T-helper 9 cell (primary cell): ENCODE measurements around the gene FMN1.

Experiments
- DNase-seq: peaks from one replicate; pipeline ENCODE4 v3.0.0-alpha.2; 2020

The FMN1 gene

DNA sequence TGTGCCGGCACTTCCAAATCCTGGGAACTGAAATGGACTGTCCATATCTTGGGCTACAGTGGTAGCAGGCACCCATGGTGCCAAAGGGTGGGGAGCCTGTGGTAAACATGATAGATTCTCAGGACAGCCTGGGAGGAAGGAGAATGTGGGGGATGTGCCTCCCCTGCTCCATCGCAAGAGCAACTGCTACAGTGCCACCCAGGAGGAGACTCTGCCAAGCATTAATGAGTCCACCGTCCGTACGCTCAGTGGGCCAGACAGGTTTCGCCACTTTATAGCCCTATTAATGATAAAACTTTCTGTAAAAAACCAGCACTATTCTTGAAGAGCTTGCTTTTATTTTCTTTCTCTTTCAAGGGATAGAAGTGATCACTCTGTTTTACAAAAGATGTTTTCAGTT is 75.2 kb downstream of the FMN1 start:
- DNase-seq, result no peak

GRCh38 chr15:33116198-33116597 is 78.3 kb downstream of the FMN1 start:
- no peak for DNase-seq

DNA sequence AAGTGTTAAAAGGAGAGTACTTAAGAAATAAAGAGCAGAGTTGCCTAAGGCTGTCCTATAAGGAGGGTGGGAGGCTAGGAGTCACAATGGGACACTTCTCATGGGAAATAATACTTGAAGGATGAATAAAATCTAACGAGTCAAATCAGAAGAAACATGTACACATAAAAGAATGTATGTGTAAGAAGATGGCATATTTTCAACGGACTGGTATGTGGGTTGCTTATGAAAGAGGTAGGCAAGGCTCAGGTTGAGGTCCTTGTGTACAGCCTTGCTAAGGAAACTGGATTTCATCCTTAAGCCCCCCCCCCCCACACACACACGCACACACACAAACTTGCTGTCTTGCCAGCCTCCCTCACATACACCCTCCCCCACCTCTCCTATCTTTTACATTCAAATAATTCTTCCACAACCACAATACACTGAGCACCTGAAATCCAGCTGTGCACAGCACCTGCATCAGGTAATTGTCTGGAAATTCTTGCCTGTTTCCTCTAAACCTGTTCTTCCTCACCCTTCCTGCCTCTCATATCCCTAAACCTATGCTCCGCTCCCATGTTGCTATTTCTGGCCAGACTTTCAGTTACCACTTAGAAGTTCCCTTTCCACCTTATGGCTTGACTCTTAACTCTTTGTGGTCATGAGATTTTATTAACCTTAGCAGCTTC is 79.2 kb downstream of the FMN1 start:
- DNase-seq, result no peak

- DNase-seq, result no peak
These were observed 80.2 kb downstream of the FMN1 start for GRCh38 chr15:33114374-33114717.

DNA sequence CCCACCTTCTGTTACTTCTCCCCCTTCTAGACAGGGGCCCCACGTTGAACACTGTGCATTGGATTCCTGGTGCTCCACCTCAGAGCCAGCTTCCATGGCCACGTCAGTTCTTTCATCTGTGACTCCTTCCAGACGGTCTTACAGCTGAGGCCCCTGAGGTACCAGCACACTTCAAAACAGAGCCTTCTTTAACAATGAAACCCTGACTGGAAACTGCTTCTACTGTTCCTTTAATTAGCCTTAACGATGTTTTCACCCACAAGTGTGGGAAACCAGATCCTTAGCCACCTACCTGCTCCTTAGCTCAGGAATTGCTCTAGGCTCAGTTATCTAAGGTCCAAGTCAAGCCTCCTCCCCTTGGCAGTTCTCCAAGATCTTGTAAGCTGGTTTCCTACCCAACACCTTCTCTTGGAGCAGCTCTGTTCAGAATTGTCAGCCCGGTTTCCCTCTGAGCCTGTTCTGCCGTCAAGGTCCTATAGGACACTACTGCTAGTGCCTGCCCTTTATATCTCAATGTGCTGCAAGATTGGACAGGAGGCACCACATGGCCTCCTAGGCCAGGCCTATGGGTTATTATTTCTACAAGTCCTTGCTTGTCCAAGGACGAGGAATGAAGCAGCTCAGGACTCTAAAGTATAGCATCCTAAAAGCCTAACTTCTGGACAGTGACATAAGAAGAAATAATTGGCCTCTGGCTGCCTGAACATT is 80.7 kb downstream of the FMN1 start:
- no peak for DNase-seq

- DNase-seq, result no peak
These were observed 81.9 kb downstream of the FMN1 start for GRCh38 chr15:33112541-33113105.

GRCh38 chr15:33111041-33111451 is 83.5 kb downstream of the FMN1 start:
- no peak for DNase-seq

- no peak for DNase-seq
These were observed 85.2 kb downstream of the FMN1 start for GRCh38 chr15:33109345-33109744.

GRCh38 chr15:33108518-33108917 is 86.0 kb downstream of the FMN1 start:
- no peak for DNase-seq

DNA sequence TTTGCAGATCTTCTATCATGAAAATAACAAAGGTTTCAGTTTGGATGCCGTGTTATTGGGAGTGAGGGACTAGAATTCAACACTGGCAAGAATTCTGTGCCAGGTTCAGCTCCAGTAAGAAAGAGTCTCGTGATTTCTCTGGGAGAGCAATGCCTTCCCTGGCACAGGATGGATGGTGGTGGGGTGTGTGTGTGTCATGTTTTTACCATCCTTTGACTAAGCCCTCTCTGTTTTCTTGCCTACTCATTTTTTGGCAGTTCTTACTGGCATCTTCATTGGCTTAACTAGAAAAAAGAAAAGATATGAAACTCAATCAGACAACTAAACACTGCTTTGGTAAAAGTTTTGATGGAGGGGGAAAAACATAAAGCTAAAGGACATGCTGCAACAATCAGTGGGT is 86.6 kb downstream of the FMN1 start:
- DNase-seq, result no peak

- DNase-seq, result no peak
These were observed 90.3 kb downstream of the FMN1 start for GRCh38 chr15:33104212-33104611.

- DNase-seq, result no peak
These were observed 93.5 kb downstream of the FMN1 start for GRCh38 chr15:33101036-33101435.

DNA sequence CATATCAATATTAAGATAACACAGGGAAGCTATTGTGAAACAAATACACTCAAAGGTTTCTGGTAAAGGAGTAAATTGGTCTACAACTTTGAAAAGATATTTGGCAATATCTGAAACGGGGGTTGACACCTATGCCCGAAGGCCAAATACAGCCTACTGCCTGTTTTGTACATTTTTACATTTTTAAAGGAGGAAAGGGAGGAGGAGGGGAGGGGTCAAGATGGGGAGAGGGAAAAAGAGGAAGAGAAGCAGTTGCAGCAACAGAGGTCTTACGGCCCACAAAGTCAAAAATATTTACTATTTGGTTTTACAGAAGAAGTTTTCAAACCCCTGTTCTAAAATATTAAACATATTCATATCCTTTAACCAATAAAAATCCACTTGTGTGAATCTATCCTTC is 94.2 kb downstream of the FMN1 start:
- DNase-seq, result no peak

GRCh38 chr15:33099739-33100138 is 94.8 kb downstream of the FMN1 start:
- no peak for DNase-seq

- DNase-seq, result no peak
These were observed 95.3 kb downstream of the FMN1 start for GRCh38 chr15:33099213-33099612.

- no peak for DNase-seq
These were observed 96.1 kb downstream of the FMN1 start for GRCh38 chr15:33098094-33099058.

- DNase-seq, result no peak
These were observed 98.4 kb downstream of the FMN1 start for GRCh38 chr15:33096134-33096533.

DNA sequence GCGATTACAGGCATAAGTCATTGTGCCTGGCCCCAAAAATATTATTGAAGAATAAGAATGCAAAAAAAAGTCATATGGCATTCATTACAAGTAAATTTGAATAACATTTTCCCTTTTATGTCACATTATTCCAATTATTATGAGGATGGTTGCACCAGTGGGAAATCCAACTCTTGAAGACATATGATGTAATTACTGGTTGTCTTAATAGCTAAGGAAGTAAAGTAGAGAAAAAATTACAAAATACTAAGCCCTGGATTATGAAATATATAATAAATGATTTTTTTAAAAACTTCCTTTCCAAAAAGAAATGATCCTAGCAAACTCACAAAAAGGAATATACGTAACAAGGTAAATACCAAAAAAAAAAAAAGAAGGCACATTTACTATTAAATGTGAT is 98.9 kb downstream of the FMN1 start:
- DNase-seq, result no peak

DNA sequence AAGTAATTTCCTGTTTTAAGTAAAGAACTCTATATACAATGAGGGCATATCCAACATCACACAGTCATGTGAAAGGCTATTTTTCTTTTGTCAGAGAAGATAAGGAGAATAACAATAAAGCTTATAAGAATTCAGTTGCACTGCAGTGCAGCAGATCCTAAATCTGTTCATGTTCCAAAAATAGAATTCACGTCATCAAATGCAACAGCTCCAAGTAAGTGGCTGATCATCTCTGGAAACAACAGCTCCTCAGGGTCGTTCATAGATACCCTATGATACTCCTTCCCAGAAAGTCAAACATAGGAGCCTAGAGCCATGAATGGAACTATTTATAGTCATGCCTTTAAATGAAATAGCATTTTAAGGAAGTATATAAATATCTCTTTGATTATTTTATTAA is 100.2 kb downstream of the FMN1 start:
- no peak for DNase-seq

- no peak for DNase-seq
These were observed 101.3 kb downstream of the FMN1 start for GRCh38 chr15:33093222-33093621.

GRCh38 chr15:33091983-33092693 is 102.4 kb downstream of the FMN1 start:
- DNase-seq, result no peak

- no peak for DNase-seq
These were observed 104.4 kb downstream of the FMN1 start for GRCh38 chr15:33089878-33090757.
